ENCODE results near the gene CFAP97.

DNA sequence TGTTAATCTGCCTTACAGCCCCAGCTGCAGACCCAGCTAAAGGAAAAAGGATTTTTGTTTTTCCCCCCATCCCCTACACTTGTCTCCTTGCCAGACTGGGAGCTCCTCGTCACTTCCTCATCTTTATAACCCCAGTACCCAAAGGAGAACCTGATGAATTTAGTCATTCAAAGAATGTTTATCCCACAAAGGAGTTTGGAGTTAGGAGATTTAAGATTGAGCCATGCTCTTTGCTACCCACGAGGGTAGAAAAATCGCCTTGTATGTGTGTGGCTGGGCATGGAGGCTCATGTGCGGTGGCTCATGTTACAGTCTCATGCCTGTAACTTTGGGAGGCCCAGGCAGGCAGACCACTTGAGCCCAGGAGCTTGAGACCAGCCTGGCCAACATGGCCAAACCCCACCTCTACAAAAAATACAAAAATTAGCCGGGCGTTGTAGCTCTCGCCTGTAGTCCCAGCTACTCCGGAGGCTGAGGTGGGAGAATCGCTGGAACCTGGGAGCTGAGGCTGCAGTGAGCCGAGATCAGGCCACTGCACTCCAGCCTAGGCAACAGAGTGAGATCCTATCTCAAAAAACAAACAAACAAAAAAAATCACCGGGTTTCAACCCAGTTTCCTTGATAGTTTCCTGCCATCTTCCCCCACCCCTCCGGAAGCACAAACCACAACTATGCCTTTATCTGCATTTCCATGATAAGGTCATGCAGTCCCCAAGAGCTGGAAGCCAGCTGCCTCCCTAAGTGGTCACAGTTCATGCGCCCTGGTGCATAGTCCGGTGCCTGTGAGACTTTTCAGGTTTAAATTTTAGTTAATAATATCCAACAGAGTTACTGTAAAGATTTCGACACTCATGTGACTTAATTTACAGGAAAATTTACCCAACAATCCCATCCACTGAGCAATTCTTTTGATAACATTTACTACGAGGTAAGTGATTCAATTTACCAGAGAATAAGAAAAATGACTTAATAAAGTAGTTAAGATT is 1.5 kb downstream of the CFAP97 start:
- TF ChIP-seq, protein P1, sequence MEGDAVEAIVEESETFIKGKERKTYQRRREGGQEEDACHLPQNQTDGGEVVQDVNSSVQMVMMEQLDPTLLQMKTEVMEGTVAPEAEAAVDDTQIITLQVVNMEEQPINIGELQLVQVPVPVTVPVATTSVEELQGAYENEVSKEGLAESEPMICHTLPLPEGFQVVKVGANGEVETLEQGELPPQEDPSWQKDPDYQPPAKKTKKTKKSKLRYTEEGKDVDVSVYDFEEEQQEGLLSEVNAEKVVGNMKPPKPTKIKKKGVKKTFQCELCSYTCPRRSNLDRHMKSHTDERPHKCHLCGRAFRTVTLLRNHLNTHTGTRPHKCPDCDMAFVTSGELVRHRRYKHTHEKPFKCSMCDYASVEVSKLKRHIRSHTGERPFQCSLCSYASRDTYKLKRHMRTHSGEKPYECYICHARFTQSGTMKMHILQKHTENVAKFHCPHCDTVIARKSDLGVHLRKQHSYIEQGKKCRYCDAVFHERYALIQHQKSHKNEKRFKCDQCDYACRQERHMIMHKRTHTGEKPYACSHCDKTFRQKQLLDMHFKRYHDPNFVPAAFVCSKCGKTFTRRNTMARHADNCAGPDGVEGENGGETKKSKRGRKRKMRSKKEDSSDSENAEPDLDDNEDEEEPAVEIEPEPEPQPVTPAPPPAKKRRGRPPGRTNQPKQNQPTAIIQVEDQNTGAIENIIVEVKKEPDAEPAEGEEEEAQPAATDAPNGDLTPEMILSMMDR (conservative IDR thresholded peaks at IDR 0.05; ENCODE audit: low read depth, low read length) = no peak
- no peak for TF ChIP-seq EZH2phosphoT487 (IDR thresholded peaks at IDR 0.05; ENCODE audit: borderline replicate concordance, low read length)
- no peak for TF ChIP-seq EZH2 (IDR thresholded peaks at IDR 0.05; ENCODE audit: low read length, unreplicated experiment)

All from PC-3 (cell line).